HG03097 (cell line): ENCODE measurements around the gene BCAS3.
"Not testable (repeated sequence)": the region's sequence is repeated elsewhere in the genome, so short reads cannot be mapped to it uniquely, and the experiment has no call there.

Experiments used
- ATAC-seq: cut with Tn5 transposase; IDR thresholded peaks from one replicate; pipeline ENCODE4 v1.9.1; 2021; ENCODE audit not compliant: unreplicated experiment, low FRiP score

BCAS3 gene

DNA sequence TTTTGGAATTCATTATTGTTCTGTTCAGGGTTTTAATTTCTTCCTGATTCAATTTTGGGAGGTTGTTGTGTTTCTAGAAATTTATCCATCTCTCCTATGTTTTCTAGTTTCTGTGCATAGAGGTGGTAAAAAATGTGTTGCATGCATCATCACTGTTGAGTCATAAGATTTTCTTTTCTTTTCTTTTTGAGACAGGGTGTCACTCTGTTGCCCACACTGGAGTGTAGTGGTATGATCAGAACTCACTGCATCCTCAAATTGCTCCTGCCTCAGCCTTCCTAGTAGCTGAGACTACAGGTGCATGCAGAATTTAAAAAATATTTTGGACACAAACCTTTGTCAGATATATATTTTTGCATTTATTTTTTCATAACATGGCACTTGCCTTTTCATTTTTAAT is 184.8 kb downstream of the BCAS3 start:
- ATAC-seq, result no peak

DNA sequence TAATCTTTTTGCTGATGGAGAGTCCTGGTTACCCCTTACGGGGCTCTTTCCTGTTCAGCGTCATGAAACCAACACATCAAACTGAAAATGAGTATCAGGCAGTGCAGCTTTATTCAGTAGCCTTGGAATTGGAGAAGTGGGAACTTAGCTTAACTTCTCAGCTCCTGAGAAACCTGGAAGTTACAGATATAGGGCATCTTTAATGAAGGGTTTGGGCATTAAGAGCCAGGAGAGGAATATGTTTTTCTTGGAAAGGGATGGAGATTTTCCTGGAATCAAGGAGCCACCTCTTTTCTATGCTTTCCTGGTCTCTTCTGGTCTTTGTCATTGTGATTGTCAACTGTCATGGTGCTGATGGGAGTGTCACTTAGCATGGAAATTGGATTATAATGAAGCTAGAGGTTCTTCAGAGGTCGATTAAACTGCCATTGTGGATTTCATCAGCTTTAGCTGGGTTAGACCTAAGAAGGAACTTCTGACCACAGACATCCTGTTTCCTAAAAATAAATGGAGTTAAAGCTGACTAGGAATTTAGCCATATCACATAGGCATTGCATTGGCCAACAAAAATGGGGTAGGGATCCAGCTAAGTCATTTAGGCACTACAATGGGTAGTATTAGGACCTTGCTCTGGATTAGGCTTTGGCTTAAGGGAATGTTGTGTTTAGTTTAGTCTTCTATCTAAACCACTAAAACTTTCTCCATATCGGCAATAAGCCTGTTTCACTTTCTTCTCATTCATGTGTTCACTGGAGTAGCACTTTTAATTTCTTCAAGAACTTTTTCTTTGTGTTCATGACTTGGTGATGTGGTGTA is 186.4 kb downstream of the BCAS3 start:
- ATAC-seq, result no peak

DNA sequence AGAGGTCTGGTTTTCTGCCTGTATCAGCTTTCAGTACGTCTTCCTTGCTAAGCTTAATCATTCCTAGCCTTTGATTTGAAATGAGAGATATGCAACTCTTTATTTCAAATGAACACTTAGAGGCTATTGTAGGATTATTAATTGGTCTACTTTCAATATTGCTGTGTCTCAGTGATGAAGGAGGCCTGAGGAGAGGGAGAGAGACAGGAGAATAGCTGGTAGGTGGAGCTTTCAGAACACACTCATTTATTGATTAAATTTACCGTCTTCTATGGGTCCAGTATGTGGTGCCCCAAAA is 187.0 kb downstream of the BCAS3 start:
- ATAC-seq, result no peak

DNA sequence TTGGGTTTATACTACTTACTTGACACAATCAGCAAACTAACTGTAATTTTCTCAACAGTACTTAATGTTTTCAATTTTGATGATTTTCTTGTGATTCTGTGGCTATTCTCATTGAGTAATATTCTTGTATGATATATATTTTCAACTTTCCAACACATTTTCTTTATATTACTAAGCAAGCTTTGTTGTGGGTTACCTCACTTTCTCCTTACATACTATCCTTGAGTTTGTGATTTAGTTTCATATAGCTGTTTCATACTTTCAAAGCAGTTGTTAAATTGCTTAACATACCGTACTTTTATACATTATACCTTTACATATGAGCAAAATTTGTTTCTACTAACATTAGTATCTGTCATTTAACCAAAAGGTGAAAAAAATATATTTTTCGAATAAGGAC is 197.1 kb downstream of the BCAS3 start:
- no peak for ATAC-seq

DNA sequence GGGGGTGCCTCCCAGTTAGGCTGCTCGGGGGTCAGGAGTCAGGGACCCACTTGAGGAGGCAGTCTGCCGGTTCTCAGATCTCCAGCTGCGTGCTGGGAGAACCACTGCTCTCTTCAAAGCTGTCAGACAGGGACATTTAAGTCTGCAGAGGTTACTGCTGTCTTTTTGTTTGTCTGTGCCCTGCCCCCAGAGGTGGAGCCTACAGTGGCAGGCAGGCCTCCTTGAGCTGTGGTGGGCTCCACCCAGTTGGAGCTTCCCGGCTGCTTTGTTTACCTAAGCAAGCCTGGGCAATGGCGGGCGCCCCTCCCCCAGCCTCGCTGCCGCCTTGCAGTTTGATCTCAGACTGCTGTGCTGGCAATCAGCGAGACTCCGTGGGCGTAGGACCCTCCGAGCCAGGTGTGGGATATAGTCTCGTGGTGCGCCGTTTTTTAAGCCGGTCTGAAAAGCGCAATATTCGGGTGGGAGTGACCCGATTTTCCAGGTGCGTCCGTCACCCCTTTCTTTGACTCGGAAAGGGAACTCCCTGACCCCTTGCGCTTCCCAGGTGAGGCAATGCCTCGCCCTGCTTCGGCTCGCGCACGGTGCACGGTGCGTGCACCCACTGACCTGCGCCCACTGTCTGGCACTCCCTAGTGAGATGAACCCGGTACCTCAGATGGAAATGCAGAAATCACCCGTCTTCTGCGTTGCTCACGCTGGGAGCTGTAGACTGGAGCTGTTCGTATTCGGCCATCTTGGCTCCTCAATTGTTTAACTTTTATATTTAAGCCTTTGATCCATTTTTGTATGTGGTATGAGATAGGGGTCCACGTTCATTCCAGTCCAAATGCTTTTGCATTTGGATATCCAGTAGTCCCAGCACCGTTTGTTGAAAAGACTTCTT is 209.3 kb downstream of the BCAS3 start:
- ATAC-seq, result not testable (repeated sequence)

DNA sequence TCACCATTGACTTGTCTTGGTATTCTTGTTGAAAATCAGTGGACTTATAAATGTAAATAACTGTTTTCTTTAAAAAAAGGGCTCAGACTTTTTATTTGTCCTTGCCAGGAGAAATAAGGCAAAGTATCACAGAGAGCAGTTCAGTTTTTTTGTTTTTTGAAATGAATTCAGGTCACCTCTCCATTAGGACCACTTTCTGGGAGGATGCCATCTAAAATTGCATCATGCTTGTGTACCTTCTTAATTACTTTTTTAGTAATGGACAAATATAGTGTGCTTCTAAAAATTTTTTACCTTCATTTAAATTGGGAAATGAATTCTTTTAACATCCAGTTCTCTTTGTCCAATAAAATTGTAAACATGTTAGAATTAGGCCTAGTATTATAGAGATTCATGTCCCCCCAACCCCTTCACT is 210.0 kb downstream of the BCAS3 start:
- no peak for ATAC-seq

DNA sequence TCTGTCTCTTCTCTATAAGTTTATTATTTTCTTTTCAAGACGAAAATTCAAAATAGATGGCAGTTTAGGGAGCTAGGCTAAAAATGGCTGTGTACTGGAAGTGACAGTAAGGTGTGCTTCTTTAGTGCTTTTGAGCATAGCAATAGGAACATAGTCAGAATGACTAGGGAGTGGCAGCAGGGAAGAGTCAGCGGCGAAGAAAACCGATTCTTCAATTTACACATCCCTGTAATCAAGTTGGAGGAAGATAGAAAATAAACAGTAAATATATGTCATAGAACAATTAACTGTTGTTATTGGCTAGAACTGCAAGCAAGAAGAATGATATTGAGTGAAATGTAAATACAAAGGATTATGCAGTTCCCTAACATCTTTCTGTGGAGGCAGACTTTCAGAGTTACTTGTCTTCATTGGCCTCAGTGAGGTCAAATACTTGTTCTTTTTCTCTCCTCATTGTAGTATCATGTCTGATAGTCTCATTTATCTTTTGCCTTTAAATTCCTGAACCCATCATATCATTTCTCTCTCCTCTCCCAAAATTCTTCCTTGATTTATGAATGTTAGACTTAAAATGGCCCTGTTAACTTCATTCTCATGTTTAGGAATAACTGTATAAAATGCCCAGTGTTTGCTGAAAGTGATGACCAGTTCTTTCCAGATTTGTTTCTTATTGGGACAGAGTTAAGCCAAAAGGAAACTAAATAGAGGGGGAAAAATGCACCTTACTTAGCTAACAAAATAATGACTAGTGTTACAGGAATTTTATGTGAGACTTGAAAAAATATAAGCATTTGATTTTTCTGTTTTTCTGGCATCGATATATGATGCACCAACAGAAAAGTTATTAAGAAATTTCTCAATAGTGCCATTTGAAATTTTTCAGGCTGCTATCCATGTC is 211.4 kb downstream of the BCAS3 start:
- ATAC-seq, result no peak

DNA sequence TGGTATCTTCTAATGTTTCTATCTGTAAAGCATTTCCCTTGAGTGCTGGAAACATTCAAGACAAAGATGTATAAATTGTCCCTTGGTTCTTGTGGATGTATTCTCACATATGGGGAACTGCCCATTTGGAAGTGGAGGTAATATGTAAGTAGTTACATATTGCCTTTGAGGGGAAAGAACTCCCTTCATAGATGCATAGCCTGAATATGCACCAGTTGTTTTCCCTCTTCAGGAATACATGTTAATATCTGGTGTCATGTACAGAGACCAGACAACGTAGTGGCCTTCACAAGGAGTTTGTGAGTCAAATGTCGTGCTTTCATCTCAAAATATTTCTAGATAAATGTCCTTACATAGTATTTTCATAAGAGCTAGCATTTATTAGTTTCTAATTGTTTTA is 213.5 kb downstream of the BCAS3 start:
- ATAC-seq, result no peak

DNA sequence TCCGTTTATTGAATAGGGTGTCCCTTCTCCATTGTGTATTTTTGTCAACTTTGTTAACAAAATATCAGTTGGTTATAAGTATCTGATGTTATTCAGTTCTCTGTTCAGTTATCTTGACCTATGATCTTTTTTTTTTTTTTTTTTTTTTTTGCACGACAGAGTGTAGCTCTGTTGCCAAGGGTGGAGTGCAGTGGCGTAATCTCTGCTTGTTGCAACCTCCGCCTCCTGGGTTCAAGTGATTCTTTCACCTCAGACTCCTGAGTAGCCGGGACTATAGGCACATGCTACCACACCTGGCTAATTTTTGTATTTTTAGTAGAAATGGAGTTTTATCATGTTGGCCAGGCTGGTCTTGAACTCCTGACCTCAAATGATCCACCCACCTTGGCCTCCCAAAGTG is 215.8 kb downstream of the BCAS3 start:
- no peak for ATAC-seq

DNA sequence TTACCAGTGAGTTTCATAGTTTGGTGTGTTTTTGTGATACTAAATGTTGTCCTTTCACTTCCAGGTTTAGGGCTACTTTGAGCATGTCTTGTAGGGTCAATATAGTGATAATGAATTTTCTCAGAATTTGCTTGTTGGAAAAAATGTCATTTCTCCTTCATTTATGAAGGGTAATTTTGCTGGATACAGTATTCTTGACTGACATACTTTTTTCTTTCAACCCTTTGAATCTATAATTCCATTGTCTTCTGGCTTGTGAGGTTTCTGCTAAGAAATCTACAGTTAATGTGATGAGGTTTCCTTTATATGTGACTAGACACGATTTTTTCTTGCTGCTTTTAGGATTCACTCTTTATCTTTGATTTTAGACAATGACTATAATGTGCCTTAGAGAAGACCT is 219.3 kb downstream of the BCAS3 start:
- no peak for ATAC-seq

DNA sequence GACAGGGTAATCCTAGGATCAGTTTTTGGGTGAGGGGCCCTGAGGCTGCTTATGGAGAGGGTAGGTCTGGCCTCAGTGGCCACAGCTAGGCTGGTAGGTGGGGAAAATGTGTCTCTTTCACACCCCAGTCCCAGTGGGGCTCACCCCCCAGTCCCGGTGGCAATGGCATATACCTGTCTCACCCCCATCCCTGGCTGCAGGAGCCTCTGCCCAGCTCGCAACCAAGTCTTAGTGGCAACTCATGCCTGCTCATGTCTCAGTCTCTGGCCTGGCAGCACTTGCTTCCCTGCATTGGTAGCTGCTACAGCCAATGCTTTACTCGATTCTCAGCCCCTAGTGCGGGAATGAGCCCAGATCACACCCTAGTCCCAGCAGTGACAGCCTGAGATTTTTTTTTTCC is 221.5 kb downstream of the BCAS3 start:
- ATAC-seq, result no peak

DNA sequence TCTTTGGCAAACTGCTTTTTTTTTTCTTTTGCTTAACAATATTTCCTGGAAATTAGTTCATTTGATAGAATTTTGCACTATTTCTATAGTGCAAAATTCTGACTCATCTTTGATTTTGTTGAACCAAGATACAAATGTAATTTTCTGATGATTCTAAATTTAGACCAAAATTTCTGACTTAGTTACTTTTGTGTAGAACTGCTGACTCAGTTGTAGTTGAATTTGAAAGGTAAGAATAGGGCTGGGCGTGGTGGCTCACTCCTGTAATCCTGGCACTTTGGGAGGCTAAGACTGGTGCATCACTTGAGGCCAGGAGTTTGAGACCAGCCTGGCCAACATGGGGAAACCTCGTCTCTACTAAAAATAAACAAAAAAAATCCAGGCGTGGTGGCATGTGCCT is 223.0 kb downstream of the BCAS3 start:
- no peak for ATAC-seq

DNA sequence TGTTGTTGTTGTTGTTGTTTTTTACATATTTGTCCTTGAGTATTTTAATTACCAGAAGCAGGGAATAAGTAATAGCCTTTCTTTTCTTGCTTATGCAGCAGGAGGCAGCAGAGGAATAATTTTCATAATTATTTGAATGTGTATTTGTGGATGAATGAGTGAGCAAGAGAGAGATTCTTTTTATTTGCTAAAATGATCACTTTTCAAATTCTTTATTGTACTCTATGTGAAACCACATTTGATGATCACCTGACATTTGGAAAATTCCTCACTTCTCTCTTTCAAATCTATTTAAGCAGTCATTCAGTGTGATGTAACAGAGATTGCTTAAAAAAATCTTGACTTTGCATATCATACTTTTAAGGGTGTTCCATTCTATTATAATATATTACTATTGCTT is 223.6 kb downstream of the BCAS3 start:
- no peak for ATAC-seq

DNA sequence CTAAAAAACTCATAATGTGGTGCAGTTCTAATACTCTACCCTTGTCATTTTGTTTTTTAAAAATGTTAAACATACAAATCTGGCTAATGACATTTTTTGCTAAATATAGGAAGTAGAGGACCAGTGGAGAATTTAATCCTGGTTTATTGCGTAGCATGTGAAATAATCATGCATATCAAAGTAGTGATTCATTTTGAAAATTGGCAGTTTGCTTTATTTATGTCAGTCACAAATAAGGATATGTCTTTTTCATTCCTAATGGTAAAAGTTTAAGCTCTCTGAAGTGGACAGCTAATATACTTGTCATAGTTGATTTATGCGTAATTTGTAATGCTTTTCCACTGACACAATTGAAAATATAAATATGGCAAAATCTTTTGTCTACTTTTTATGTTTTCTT is 224.2 kb downstream of the BCAS3 start:
- ATAC-seq, result no peak

DNA sequence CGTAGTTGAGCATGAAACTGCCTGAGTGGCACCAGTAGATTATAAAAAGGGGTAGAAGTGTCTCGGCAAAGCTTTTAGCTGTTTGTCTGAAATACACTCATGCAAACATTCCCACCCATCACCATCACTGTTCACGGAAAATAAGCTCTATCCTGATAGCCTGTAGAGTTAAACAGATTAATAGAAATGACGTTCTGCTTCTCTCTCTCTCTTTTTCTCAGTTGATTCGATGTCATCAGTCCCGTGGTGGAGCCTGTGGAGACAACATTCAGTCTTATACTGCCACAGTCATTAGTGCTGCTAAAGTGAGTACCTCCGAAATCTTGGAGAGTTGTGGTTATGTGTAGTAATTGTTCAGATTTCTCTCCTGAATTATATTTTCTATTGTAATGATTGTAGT is 224.7 kb downstream of the BCAS3 start:
- ATAC-seq, result no peak

DNA sequence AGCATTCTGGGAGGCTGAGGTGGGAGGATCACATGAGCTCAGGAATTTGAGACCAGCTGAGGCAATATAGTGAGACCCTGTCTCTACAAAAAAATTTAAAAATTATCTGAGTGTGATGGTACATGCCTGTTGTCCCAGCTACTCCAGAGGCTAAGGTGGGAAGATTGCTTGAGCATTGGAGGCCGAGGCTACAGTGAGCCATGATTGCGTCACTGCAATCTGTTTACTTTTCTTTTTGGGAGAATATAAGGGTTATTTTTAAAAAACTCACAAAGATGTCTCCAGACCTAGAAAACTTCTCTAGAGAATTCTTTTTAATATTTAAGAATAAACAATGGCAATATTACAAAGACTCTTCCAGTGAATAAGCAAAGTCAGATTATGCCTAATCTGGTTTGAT is 226.9 kb downstream of the BCAS3 start:
- ATAC-seq, result no peak

DNA sequence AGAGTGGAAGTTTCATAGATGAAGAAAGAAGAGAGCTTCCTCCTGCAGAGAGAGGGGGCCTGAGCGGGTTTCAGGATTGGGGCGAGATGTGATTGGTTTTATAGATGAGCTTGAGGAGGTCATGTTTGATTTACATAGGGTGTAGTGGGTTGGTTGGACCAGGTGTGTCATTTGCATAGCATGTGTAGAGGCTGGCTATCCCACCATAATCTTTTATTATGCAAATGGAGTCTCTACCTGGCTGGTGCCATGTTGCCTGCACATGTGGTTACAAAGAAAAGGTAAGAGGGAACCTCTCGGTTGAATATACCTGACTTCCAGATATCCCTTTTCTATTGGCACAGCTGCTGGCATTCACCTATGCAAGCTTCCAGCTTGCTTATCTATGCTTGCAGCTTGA is 228.1 kb downstream of the BCAS3 start:
- no peak for ATAC-seq

DNA sequence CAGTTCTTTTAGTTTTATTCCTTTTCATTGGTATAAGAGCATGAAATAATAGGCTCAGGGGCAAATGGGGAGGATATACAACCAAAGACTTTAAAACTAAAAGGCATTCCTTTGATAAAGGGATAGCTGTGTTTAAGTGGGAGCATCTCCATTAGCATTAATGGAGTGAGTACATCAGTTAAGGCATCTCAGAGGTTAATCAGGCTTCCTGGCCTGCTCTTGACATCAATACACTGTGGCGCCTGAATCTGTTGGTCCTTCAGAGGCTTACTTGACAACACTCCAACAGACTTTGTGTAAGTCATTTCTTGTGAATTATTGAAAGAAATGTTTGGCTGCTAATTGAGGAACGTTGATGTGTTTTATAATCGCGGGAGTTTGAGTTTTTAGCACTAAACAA is 230.7 kb downstream of the BCAS3 start:
- no peak for ATAC-seq

DNA sequence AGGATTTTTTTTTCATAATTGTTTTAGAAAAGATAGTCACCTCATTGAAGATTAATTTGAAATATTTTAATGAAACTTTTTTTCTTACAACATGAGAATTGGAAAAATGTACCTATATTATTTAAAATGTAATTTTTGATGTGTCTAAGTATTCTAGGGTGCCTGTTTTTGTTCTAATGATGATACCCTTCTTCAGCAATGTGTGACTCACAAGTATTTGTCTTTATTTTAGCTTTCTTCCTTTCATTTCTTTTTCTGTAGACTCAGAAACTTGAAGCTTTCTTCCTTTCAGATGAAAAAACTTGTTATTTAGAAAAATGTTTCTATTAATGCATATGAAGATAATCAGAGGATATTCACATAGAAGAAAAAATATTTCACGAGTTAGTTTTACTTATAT is 231.8 kb downstream of the BCAS3 start:
- ATAC-seq, result no peak

DNA sequence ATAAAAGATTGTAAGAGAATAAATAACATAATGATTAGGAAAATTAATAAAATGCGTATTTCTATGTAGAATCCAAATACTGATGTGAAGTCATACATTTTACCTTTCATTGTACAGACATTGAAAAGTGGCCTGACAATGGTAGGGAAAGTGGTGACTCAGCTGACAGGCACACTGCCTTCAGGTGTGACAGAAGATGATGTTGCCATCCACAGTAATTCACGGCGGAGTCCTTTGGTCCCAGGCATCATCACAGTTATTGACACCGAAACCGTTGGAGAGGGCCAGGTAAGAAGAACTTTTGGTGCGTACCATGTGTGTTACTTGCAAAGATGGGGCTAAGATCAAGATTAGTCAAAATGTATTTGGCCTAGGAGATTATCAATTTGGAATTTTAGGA is 232.8 kb downstream of the BCAS3 start:
- ATAC-seq, result no peak

DNA sequence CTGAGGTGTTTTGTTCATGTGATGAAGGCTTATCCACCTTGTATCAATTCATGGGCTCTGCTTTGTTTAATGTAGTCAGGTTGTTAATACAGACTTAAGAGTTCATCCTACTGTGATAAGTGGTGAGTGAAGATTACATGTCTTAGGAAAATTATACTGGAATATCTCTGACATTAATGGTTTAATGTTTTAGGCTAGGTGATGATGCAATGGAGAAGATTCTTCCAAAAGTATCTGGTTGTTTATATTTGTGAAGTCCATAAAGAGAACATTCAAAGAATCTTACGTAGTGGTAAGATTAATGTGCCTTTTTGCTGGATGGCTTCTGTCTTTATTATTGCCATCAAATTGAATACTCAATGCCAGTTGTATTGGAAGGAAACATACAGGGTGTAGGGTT is 236.4 kb downstream of the BCAS3 start:
- ATAC-seq, result no peak
